Duodenal mucosa (tissue), 2 donors: Measurements from ENCODE around the gene GALNT18.
A peak's percentile ranks its signal among the peaks of the same experiment; 100 is the strongest.

Experiments used
- H3K27ac ChIP-seq: one replicate; pipeline ENCODE4 v1.7.0; 2013; ENCODE audit warnings: low read depth, low read length
- H3K27me3 ChIP-seq, 2 donors: one replicate each; pipeline ENCODE4 v1.7.0; 2013; ENCODE audit warnings: low read length in 2 of 2, control low read depth in 1 of 2; ENCODE audit not compliant: insufficient read depth in 2 of 2, control insufficient read depth in 1 of 2
- H3K36me3 ChIP-seq, 2 donors: one replicate each; pipeline ENCODE4 v1.7.0; 2013; ENCODE audit warnings: low read length in 2 of 2, control low read depth in 1 of 2; ENCODE audit not compliant: insufficient read depth in 2 of 2, control insufficient read depth in 1 of 2
- H3K4me1 ChIP-seq, 2 donors: one replicate each; pipeline ENCODE4 v1.7.0; 2013; ENCODE audit warnings: low read length in 2 of 2, control low read depth in 1 of 2; ENCODE audit not compliant: insufficient read depth in 2 of 2, control insufficient read depth in 1 of 2
- H3K4me3 ChIP-seq, 2 donors: one replicate each; pipeline ENCODE4 v1.7.0; 2013; ENCODE audit warnings: low read length in 2 of 2, low read depth in 1 of 2
- H3K9ac ChIP-seq, 2 donors: one replicate each; pipeline ENCODE4 v1.7.0; 2013; ENCODE audit warnings: low read length in 2 of 2, low read depth in 1 of 2
- H3K9me3 ChIP-seq, 2 donors: one replicate each; pipeline ENCODE4 v1.7.0; 2013; ENCODE audit warnings: low read length in 2 of 2, control low read depth in 1 of 2; ENCODE audit not compliant: control insufficient read depth in 1 of 2

The GALNT18 gene

DNA sequence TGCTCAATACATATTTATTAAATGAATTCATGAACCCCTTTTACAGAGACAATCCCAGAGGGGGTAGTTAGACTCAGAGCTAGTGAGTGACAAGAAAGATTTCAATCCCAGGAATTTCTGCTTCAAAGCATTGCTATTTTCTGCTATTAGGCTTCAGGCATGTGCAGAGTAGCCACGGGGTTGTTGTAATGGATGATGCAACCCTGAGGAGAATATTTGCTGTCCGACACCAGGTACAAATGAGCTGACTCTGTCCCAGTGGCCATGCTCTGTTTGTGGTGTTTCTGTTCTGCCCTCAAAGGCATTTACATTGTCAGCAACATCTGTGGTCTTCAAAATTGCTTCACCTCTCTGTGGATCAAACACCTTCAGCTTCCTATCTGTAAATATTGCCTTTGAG lies 371.3 kb downstream of the GALNT18 start:
- H3K36me3 ChIP-seq: no peaks in the 10 kb centered on the region
- H3K27ac ChIP-seq: no peak overlapping the region
- no peaks in the 10 kb centered on the region for H3K9me3 ChIP-seq
- H3K9ac ChIP-seq: no peak overlapping the region
- no peaks in the 10 kb centered on the region for H3K27me3 ChIP-seq
- H3K4me1 ChIP-seq: peaks cover 0 to 14% of the 10 kb centered on the region in 2 donors
- no peak overlapping the region for H3K4me3 ChIP-seq

DNA sequence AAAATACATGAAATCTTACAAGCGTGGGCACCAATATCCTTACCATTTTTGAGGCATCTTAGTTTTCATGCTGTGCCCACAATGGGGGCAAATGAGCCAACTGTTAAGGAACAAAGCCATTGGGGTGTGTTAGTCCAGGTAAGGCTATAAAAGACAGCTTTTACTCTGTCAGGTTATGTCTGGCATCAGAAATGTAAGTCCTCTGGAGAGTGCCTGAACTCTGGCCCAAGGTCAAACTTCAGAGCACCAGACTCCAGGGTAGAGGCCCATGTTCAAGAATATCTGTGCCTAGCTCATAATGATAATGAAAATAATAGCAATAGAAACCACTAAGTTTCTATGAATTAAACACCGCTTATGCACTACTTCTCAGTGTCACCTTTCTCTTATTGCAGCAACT lies 374.2 kb downstream of the GALNT18 start:
- H3K27ac ChIP-seq: no peak overlapping the region
- H3K4me3 ChIP-seq: no peak overlapping the region
- H3K36me3 ChIP-seq: no peaks in the 10 kb centered on the region
- H3K4me1 ChIP-seq: peaks cover 16 to 23% of the 10 kb centered on the region in 2 donors
- H3K9ac ChIP-seq: no peak overlapping the region
- H3K27me3 ChIP-seq: no peaks in the 10 kb centered on the region
- H3K9me3 ChIP-seq: no peaks in the 10 kb centered on the region

DNA sequence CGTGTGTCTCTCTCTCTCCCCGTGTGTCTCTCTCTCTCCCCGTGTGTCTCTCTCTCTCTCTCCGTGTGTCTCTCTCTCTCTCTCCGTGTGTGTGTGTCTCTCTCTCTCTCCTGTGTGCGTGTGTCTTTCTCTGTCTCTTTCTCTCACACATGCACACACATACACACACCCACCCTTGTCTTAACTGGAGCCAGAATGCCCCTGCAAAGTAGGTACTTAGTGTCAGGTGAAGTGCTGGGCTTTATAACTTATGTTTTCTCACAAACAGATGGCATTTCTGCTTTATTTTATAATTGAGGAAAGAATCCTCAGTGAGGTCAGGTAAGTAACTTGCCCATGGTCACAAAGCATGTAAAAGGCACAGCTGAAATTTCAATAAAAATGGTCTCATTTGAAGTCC lies 374.7 kb downstream of the GALNT18 start:
- H3K27ac ChIP-seq: no peak overlapping the region
- H3K36me3 ChIP-seq: no peaks in the 10 kb centered on the region
- no peak overlapping the region for H3K9ac ChIP-seq
- no peaks in the 10 kb centered on the region for H3K9me3 ChIP-seq
- H3K27me3 ChIP-seq: no peaks in the 10 kb centered on the region
- H3K4me1 ChIP-seq: peaks cover 16 to 23% of the 10 kb centered on the region in 2 donors
- H3K4me3 ChIP-seq: no peak overlapping the region

DNA sequence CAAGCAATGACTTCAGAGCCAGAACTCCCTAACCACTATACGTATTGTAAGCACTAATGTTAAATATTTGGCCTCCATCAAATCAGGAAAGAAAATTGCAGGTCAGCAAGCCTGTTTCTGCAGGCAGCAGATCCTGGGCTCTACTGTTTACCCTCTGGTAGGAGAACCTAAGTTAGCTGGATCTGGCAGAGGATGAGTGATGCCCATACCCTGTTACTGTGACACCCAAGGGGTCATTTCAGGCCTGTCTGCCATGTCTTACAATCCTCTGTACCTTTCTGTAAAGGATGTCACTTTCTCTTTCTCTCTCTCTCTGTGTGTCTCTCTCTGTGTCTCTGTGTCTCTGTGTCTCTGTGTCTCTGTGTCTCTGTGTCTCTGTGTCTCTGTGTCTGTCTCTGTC lies 375.6 kb downstream of the GALNT18 start:
- Histone ChIP-seq H3K9me3 (no peaks in the 10 kb centered on the region), H3K9ac (no peak overlapping the region), H3K36me3 (no peaks in the 10 kb centered on the region), H3K27ac (no peak overlapping the region), H3K4me1 (peaks cover 16 to 23% of the 10 kb centered on the region in 2 donors), H3K27me3 (no peaks in the 10 kb centered on the region), H3K4me3 (no peak overlapping the region)

DNA sequence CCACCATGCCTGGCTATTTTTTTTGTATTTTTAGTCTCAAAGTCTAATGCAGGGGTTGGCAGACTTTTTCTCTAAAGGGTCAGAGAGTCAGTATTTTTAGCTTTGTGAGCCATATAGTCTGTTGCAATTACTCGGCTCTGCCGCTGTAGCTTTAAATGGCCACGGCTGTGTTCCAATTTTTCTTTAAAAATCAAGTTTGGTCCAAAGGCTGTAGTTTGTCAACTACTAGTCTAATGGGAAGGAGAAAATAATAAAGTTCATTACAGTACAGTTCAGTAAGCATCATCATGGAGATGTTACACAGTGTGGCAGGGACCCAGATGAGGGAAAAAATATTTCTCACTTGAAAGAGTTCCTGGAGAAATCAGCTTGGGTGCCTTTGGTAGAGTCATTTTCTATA lies 376.4 kb downstream of the GALNT18 start:
- no peak overlapping the region for H3K4me3 ChIP-seq
- no peaks in the 10 kb centered on the region for H3K36me3 ChIP-seq
- no peak overlapping the region for H3K27ac ChIP-seq
- H3K4me1 ChIP-seq: peaks cover 16 to 23% of the 10 kb centered on the region in 2 donors
- no peaks in the 10 kb centered on the region for H3K9me3 ChIP-seq
- H3K27me3 ChIP-seq: no peaks in the 10 kb centered on the region
- H3K9ac ChIP-seq: no peak overlapping the region

DNA sequence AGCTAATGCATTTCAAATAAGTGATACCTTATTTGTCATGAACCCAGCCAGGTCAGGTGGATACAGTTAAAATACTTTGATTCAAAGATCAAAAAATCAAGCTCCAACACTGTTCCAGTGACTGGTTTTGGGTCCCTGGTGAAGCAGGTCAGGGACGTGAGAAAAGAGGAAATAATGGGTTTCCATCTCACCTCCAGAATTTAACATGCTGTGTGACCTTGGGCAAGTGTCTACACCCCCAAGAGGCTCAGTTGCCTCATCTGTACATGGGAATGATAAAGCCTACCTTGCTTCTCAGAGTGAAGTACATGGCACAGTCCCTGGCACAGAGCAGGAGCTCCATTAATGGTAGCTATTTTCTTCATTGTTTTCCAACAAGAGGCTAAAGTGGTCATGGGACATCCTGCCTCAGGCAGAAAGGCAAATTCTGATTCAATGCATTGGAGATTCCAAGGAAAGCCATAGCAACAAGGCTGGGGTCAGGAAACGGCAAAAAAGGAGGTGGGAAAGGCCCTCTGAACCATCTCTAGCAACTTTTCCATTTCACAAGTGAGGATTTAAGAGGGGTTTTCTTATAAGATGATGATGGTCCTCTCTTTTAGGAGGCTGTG lies 377.2 kb downstream of the GALNT18 start:
- Histone ChIP-seq H3K27me3 (no peaks in the 10 kb centered on the region), H3K27ac (peak overlapping the region; percentile 15), H3K9me3 (no peaks in the 10 kb centered on the region), H3K9ac (peak overlapping the region in 1 of 2 donors; percentile 0), H3K4me3 (no peak overlapping the region), H3K36me3 (no peaks in the 10 kb centered on the region), H3K4me1 (peaks cover 16 to 27% of the 10 kb centered on the region in 2 donors)

DNA sequence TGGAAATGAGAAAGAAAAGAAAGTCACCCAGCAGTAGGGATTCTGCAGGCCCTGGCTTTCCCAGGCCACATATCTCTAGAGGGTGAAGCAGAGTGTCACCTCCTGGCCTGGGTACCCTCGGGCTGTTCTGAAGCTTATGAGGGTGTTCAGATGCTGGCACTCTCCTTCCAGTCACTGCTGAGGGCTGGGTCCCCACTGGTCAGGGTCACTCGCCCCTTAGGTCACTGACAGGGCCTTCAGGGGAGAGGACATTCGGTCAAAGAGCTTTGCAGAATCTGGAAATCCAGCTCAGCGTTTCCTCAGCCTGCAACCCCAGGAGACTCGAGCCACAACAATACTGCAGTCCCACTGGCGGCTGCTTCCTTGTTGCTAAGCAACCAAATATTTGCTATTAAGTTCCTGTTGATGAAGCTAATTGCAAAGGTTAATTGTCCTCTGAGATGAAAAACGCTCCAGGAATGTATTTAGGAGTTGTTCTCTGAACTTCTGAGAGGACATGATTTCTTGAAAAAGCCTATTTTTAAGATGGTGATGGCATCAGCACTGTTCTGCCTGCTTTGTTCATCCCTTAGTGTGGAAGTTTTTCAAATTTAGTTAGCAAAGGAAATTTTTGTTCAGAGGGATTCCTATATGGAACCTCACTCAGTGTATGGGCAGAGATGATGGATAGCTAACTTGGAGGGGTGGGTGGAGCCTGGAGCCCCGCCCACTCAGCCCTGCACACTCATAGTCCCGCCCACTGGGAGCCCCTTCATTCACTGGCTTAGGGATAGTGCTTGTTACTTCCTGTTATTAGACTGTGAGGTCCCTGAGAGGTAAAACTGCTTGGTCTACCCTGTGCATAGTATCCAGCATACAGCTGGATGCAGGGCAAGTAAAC lies 378.0 kb downstream of the GALNT18 start:
- Histone ChIP-seq H3K4me1 (peaks cover 16 to 27% of the 10 kb centered on the region in 2 donors), H3K9me3 (no peaks in the 10 kb centered on the region), H3K27ac (peak overlapping the region; percentile 30), H3K9ac (peak overlapping the region in 1 of 2 donors; percentile 20), H3K4me3 (peak overlapping the region in 1 of 2 donors; percentile 28), H3K36me3 (no peaks in the 10 kb centered on the region), H3K27me3 (no peaks in the 10 kb centered on the region)

DNA sequence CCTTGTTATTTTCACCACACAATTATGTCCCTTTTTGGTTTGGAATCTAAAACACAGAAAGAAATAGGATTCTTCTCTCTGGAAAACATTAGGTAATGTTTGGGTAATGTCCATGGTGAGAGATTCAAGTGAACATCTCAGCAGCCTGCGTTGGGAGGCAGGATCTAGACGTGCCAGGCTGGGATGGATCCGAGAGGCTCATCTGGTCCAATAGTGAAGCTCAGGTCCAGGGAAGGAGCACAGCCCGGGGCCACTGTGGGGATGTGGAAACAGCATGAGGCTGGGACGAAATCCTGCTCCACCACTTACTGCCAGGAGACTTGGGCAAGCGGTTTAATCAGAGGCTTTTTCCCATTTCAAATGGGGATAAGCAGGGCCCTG lies 378.6 kb downstream of the GALNT18 start:
- peak overlapping the region; percentile 30 for H3K27ac ChIP-seq
- peak overlapping the region in 1 of 2 donors; percentile 20 for H3K9ac ChIP-seq
- no peak overlapping the region for H3K4me3 ChIP-seq
- H3K9me3 ChIP-seq: no peaks in the 10 kb centered on the region
- no peaks in the 10 kb centered on the region for H3K27me3 ChIP-seq
- H3K36me3 ChIP-seq: no peaks in the 10 kb centered on the region
- peaks cover 16 to 27% of the 10 kb centered on the region in 2 donors for H3K4me1 ChIP-seq

DNA sequence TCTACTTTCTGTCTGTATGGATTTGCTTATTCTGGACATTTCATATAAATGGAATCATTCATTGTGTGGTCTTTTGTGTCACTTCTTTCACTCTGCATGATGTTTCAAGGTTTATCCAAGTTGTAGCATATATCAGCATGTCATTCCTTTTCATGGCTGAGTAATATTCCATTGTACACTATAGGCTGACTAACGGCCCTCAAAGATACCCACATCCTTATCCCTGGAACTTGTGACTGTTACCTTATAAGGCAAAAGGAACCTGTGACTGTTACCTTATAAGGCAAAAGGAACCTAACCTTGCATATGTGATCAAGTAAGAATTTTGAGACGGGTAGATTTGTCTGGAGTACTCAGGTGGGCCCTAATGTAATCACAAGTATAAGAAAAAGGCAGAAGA lies 380.5 kb downstream of the GALNT18 start:
- H3K36me3 ChIP-seq: no peaks in the 10 kb centered on the region
- peaks cover 16 to 23% of the 10 kb centered on the region in 2 donors for H3K4me1 ChIP-seq
- no peak overlapping the region for H3K4me3 ChIP-seq
- no peaks in the 10 kb centered on the region for H3K27me3 ChIP-seq
- no peak overlapping the region for H3K27ac ChIP-seq
- H3K9me3 ChIP-seq: no peaks in the 10 kb centered on the region
- H3K9ac ChIP-seq: no peak overlapping the region

DNA sequence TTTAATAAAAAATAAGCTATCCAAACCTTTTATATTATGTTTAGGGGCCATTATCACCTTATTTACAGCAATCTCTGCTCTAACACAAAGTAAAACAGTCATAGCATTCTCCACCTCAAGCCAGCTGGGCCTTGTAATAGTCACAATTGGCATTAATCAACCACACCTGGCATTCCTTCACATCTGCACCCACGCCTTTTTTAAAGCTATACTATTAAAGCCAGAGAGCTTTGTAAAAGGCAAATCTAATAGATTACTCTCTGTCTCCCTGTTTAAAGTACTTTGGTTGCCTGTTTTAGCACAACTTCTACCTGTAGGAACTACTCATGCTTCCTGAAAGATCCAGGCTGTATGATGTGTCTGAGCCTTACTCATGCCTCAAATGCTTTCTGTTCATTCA lies 381.8 kb downstream of the GALNT18 start:
- Histone ChIP-seq H3K36me3 (no peaks in the 10 kb centered on the region), H3K27ac (no peak overlapping the region), H3K4me1 (peaks cover 16 to 23% of the 10 kb centered on the region in 2 donors), H3K4me3 (no peak overlapping the region), H3K9me3 (no peaks in the 10 kb centered on the region), H3K9ac (no peak overlapping the region), H3K27me3 (no peaks in the 10 kb centered on the region)
